DOHH2 (cell line): Measurements from ENCODE around the gene OPN3.

Experiments
- H3F3A ChIP-seq: fragments of 200-600 bp; sonication (generic), shearing (Covaris generic); 2 replicates; pipeline ENCODE4 v1.6.0; 2016; ENCODE audit warnings: antibody characterized with exemption, mild to moderate bottlenecking; ENCODE audit not compliant: control insufficient read depth, insufficient read depth
- H3K27ac ChIP-seq: fragments of 200-600 bp; sonication (generic); 2 replicates; pipeline ENCODE4 v1.5.1; 2014; ENCODE audit warnings: low read depth, mild to moderate bottlenecking, low read length, moderate library complexity
- H3K27me3 ChIP-seq: fragments of 200-600 bp; sonication (generic); 2 replicates; pipeline ENCODE4 v1.6.1; 2014; ENCODE audit warnings: mild to moderate bottlenecking, low read length, mixed read lengths; ENCODE audit not compliant: control insufficient read depth
- H3K36me3 ChIP-seq: fragments of 200-600 bp; sonication (generic); 2 replicates; pipeline ENCODE4 v1.6.1; 2014; ENCODE audit warnings: mild to moderate bottlenecking, low read length, moderate library complexity, mixed read lengths; ENCODE audit not compliant: control insufficient read depth
- H3K4me1 ChIP-seq: fragments of 200-600 bp; sonication (generic); 2 replicates; pipeline ENCODE4 v1.6.1; 2014; ENCODE audit warnings: mild to moderate bottlenecking, low read length, mixed read lengths; ENCODE audit not compliant: control insufficient read depth
- H3K4me2 ChIP-seq: fragments of 200-600 bp; sonication (generic); 2 replicates; pipeline ENCODE4 v1.6.0; 2014; ENCODE audit warnings: mild to moderate bottlenecking, low read length, moderate library complexity
- H3K4me3 ChIP-seq: fragments of 200-600 bp; sonication (generic); 2 replicates; pipeline ENCODE4 v1.5.1; 2014; ENCODE audit warnings: mild to moderate bottlenecking, low read length, mixed read lengths
- H3K79me2 ChIP-seq: fragments of 200-600 bp; sonication (generic); 2 replicates; pipeline ENCODE4 v1.6.1; 2014; ENCODE audit warnings: mild to moderate bottlenecking, low read length, mixed read lengths; ENCODE audit not compliant: control insufficient read depth
- H3K9me2 ChIP-seq: fragments of 200-600 bp; sonication (generic); replicated peaks from 2 replicates; pipeline ENCODE4 v1.6.1; 2014; ENCODE audit warnings: mild to moderate bottlenecking, low read length, mixed read lengths; ENCODE audit not compliant: control insufficient read depth
- H3K9me3 ChIP-seq: fragments of 200-600 bp; sonication (generic); 2 replicates; pipeline ENCODE4 v1.6.1; 2014; ENCODE audit warnings: antibody characterized with exemption, low read length, mixed read lengths; ENCODE audit not compliant: control insufficient read depth, insufficient read depth
- H4K20me1 ChIP-seq: fragments of 200-600 bp; sonication (generic); 2 replicates; pipeline ENCODE4 v1.6.0; 2014; ENCODE audit warnings: low read depth, mild to moderate bottlenecking, antibody characterized with exemption, low read length, moderate library complexity; ENCODE audit not compliant: control insufficient read depth, insufficient read depth
- CTCF ChIP-seq: fragments of 200-600 bp; sonication (generic); IDR thresholded peaks from one replicate; pipeline ENCODE4 v1.5.1; 2014; ENCODE audit warnings: antibody characterized with exemption, mild to moderate bottlenecking, low read depth, low read length; ENCODE audit not compliant: poor library complexity, severe bottlenecking
- EZH2phosphoT487 ChIP-seq: fragments of 200-600 bp; sonication (generic); IDR thresholded peaks from 2 replicates; pipeline ENCODE4 v1.6.1; 2017; ENCODE audit warnings: borderline replicate concordance, mild to moderate bottlenecking, antibody characterized with exemption, low read length, moderate library complexity, mixed read lengths

Gene OPN3

GRCh38 chr1:241637604-241638003, 2.6 kb downstream of the OPN3 start:
- Histone ChIP-seq H3F3A (peaks cover 8% of the 10 kb centered on the region), H3K27me3 (no peaks in the 10 kb centered on the region), H4K20me1 (no peaks in the 10 kb centered on the region), H3K4me1 (peaks cover 51% of the 10 kb centered on the region), H3K4me3 (no peak overlapping the region), H3K79me2 (peaks cover 16% of the 10 kb centered on the region), H3K36me3 (peaks cover 18% of the 10 kb centered on the region), H3K27ac (no peak overlapping the region), H3K9me3 (no peaks in the 10 kb centered on the region), H3K4me2 (no peak overlapping the region), H3K9me2 (no peaks in the 10 kb centered on the region)
- TF ChIP-seq CTCF = no peak
- no peak for TF ChIP-seq EZH2phosphoT487

- Histone ChIP-seq H3K27me3 (no peaks in the 10 kb centered on the region), H3K9me3 (no peaks in the 10 kb centered on the region), H4K20me1 (no peaks in the 10 kb centered on the region), H3K36me3 (peaks cover 18% of the 10 kb centered on the region), H3K4me3 (no peak overlapping the region), H3K4me2 (no peak overlapping the region), H3K79me2 (peaks cover 16% of the 10 kb centered on the region), H3K9me2 (no peaks in the 10 kb centered on the region), H3K27ac (no peak overlapping the region), H3K4me1 (peaks cover 51% of the 10 kb centered on the region), H3F3A (peaks cover 8% of the 10 kb centered on the region)
- TF ChIP-seq CTCF (no peak), EZH2phosphoT487 (no peak)
These were observed 3.1 kb downstream of the OPN3 start for GRCh38 chr1:241637046-241637590.

GRCh38 chr1:241636291-241636690, 3.9 kb downstream of the OPN3 start:
- Histone ChIP-seq H3K4me2 (peak overlapping the region; percentile 49), H3F3A (peaks cover 6% of the 10 kb centered on the region), H3K79me2 (peaks cover 16% of the 10 kb centered on the region), H3K27ac (no peak overlapping the region), H3K36me3 (peaks cover 18% of the 10 kb centered on the region), H3K9me2 (no peaks in the 10 kb centered on the region), H3K27me3 (no peaks in the 10 kb centered on the region), H3K9me3 (no peaks in the 10 kb centered on the region), H3K4me1 (peaks cover 51% of the 10 kb centered on the region), H3K4me3 (peak overlapping the region; percentile 2; the same call in 1 of the 2 replicates), H4K20me1 (no peaks in the 10 kb centered on the region)
- no peak for TF ChIP-seq EZH2phosphoT487
- no peak for TF ChIP-seq CTCF
